ENCODE data around the gene DHX34. TPM values are rescaled to one million over a fixed set of nuclear protein-coding genes. Genes with fewer than 3 reads are reported as not detected.

The DHX34 gene
- total RNA-seq (ENCODE audit: low replicate concordance): 5.0 and 6.1 TPM in 2 replicates

DNA sequence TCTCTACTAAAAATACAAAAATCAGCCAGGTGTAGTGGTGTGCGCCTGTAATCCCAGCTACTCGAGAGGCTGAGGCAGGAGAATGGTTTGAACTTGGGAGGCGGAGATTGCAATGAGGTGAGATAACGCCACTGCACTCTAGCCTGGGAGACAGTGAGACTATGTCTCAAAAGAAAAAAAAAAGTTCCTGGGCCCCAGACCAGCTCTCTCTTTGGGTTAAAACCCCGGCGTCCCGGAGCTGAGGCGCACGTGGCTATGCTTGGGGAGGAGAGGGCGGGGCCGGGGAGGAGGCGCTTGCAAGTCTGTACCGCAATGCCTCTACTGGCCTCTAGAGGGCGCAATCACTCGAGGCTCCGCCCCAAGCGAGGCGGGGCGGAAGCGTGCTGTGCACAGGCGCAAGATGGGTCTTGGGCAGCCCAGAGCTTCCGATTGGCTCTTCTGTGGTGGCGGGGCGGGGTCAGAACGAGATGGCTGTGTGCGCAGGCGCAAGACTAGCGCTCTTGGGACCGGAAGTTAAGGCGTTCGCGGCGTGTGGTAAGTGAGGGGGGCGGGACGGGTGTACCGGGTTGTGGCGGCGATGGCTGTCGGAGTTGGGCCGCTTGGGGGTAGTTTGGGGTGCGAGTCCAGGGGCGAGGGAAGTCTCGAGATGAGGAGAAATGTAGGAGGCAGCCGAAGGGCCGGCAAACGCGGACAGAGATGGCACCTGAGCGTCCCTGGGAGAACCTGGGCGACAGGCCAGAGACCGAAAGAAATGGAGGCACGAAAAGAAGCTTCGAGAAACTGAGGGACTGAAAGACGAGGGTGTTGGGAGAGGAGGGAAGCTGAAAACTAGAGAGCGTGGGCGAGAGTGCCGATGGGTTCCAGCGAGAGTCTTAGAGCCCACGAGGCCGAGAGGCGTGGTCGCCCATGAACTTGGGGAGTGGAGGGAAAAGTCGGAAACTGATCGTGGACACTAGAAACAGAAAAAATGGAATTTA is at the start of gene DHX34:
Gene DHX34 (plus strand): TSS at position 497 of the 977 bp plus-strand sequence. CDS start 3,716 bp downstream, outside the sequence.

DNA sequence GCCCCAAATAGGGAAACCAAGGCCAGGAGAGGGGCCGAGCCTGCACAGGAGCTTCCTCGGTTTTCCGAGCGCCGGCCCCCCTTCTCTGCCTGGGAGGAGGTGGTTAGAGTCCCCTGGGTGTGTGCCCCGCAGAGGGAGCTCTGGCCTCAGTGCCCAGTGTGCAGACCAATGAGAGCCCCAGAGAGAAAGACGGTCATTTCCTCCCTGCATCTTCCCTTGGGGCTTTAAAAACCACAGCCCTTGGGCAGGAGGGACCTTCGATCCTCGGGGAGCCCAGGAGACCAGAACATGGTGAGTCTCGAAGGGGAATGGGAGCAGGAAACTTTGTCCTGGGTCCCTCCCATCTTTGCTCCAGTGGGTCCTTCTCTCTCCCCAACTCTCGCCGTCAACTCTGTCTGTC is 39.5 kb upstream of the DHX34 start, which contains the start of gene C5AR1:
Gene C5AR1 (plus strand): TSS at position 254 of the 400 bp plus-strand sequence. CDS start 35 bp downstream, at position 289.

GRCh38 chr19:47331931-47332547 is 17.1 kb upstream of the DHX34 start, which contains the start of gene C5AR2:
Gene C5AR2 (plus strand): TSS chr19:47332175. CDS start chr19:47340800, 8,625 bp downstream.

DNA sequence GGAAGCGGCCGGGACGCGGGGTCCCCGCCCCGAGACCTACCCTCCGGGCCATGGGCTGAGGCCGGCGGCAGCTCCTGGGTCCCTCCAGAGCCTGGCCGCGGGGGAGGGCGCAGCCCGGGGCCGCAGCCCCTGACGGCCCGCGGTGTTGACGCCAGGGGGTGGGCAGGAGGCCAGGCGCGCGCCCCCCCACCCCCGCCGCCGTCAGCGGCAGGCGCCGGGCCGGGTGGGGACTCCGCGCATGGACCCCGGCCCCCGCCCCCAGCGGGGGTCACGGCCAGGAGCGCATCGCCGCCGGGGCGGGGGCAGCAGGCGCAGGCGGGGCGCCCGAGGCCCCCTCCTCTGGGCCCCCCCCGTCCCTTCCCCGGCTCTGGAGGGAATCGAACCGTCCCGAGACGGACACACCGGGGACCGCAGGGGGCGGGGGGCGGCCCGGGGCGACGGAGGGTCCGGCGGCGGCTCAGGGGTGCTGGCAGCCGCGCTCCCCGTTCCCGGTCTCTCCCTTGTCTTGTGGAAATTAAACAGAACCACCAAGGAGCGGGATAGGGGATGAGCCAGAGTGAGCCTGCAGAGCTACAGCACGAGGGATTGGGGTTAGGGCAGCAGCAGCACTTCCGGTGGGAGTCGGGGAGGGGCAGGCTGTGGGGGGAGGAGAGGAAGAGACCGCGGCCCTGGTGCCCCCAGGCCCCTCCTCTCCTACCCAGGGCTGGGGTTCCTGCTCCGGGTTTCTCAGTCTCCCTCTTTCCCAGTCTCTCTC is 70.1 kb downstream of the DHX34 start, which contains the start of gene MEIS3:
Gene MEIS3 (minus strand): TSS at position 498 of the 754 bp plus-strand sequence. CDS start 446 bp downstream, at position 52.

Other genes with a start within 250 kb of the DHX34 start
- gene ZC3H4, start 235.5 kb upstream of the DHX34 start, total RNA-seq (ENCODE audit: low replicate concordance): 7.5 and 7.6 TPM in 2 replicates
- gene SAE1, start 218.5 kb upstream of the DHX34 start, total RNA-seq (ENCODE audit: low replicate concordance): 62.0 and 170 TPM in 2 replicates
- gene BBC3, start 118.1 kb upstream of the DHX34 start, total RNA-seq (ENCODE audit: low replicate concordance): 12.3 and 26.9 TPM in 2 replicates
- gene CCDC9, start 92.8 kb upstream of the DHX34 start, total RNA-seq (ENCODE audit: low replicate concordance): 8.9 and 9.5 TPM in 2 replicates
- gene INAFM1, start 74.4 kb upstream of the DHX34 start, total RNA-seq (ENCODE audit: low replicate concordance): 1.2 and 6.6 TPM in 2 replicates
- gene C5AR1, start 39.5 kb upstream of the DHX34 start, total RNA-seq (ENCODE audit: low replicate concordance): 0.08 TPM in 1 of 2 replicates, not detected in the other
- under 0.01 and 0.12 TPM in 2 replicates for gene C5AR2, start 17.1 kb upstream of the DHX34 start, total RNA-seq (ENCODE audit: low replicate concordance)
- 48.6 and 53.4 TPM in 2 replicates for gene MEIS3, start 70.2 kb downstream of the DHX34 start, total RNA-seq (ENCODE audit: low replicate concordance)
- 0.23 TPM in 1 of 2 replicates, not detected in the other for gene SLC8A2, start 122.6 kb downstream of the DHX34 start, total RNA-seq (ENCODE audit: low replicate concordance)
- 3.2 and 4.0 TPM in 2 replicates for gene KPTN, start 134.9 kb downstream of the DHX34 start, total RNA-seq (ENCODE audit: low replicate concordance)
- 55.7 and 77.6 TPM in 2 replicates for gene NAPA, start 165.7 kb downstream of the DHX34 start, total RNA-seq (ENCODE audit: low replicate concordance)
- under 0.01 TPM in 1 of 2 replicates, not detected in the other for gene ZNF541, start 223.8 kb downstream of the DHX34 start, total RNA-seq (ENCODE audit: low replicate concordance)

All from smooth muscle cell of the coronary artery (primary cell).